Kidney (tissue), 14 donors: ENCODE data around the gene KLHL30. TPM values are rescaled to one million over a fixed set of nuclear protein-coding genes. Genes with fewer than 3 reads are reported as not detected.

Experiments used
- DNase-seq, 5 donors: peaks; one replicate each; pipeline ENCODE4 v3.0.0-alpha.2; 2013 to 2020
- FAIRE-seq: peaks from 2 replicates; lab custom pipeline; 2012; peaks lifted over from hg19 to GRCh38; lab: Jason Lieb, UNC
- H3K27ac ChIP-seq, 2 donors: one replicate each; pipeline ENCODE4 v1.7.0; 2013; ENCODE audit warnings: low read depth in 2 of 2, low read length in 2 of 2, inconsistent platforms in 1 of 2
- H3K27me3 ChIP-seq: one replicate; pipeline ENCODE4 v1.7.1; 2013; ENCODE audit warnings: low read length, inconsistent platforms; ENCODE audit not compliant: control insufficient read depth, insufficient read depth
- H3K36me3 ChIP-seq, 3 donors: one replicate each; pipeline versions ENCODE4 v1.7.0 to v1.7.1; 2013; ENCODE audit warnings: low read length in 3 of 3, control low read depth in 1 of 3, inconsistent platforms in 1 of 3; ENCODE audit not compliant: insufficient read depth in 3 of 3, control insufficient read depth in 2 of 3
- H3K4me1 ChIP-seq, 3 donors: one replicate each; pipeline versions ENCODE4 v1.7.0 to v1.7.1; 2013; ENCODE audit warnings: low read length in 3 of 3, inconsistent platforms in 1 of 3, low read depth in 1 of 3; ENCODE audit not compliant: control insufficient read depth in 2 of 3, insufficient read depth in 2 of 3
- H3K4me3 ChIP-seq, 3 donors: one replicate each; pipeline versions ENCODE4 v1.7.0 to v1.8.1; 2013; ENCODE audit warnings: low read length in 3 of 3, control low read depth in 1 of 3, inconsistent platforms in 1 of 3
- H3K9ac ChIP-seq, 3 donors: one replicate each; pipeline versions ENCODE4 v1.7.0 to v1.7.1; 2013; ENCODE audit warnings: low read length in 3 of 3, control low read depth in 1 of 3, inconsistent platforms in 1 of 3
- H3K9me3 ChIP-seq, 3 donors: one replicate each; pipeline versions ENCODE4 v1.7.0 to v1.7.1; 2013; ENCODE audit warnings: low read length in 3 of 3, control low read depth in 1 of 3, inconsistent platforms in 1 of 3; ENCODE audit not compliant: control insufficient read depth in 2 of 3, insufficient read depth in 1 of 3
- intact Hi-C: fragments of 100-400 bp; cut with DNase I; formaldehyde crosslinking; loops from one replicate; pipeline ENCODE4 v1.11.1; 2022
- polyA plus RNA-seq: library from polyadenylated mRNA; stranded (reverse); fragments of 350-450 nt; fragmentation: Illumina TruSeq; extraction: RNeasy Lipid Tissue Mini Kit (QIAGEN cat#74804); gene quantifications from one replicate; pipeline ENCODE4 v1.2.3, GENCODE V29; 2014; ENCODE audit warnings: low read depth, low replicate concordance; ENCODE audit not compliant: insufficient read depth
- total RNA-seq: library from RNA; stranded (reverse); fragmentation: NEBNext Ultra II Directional; extraction: Animal tissue kit (Norgen Biotek cat#: 25700); gene quantifications from one replicate; pipeline ENCODE4 v1.2.1, GENCODE V29; 2021
- TF ChIP-seq, protein P1 (sequence below): IDR thresholded peaks from 3 replicates; pipeline ENCODE4 v1.5.1; 2012; ENCODE audit warnings: mild to moderate bottlenecking, moderate library complexity, borderline replicate concordance; ENCODE audit not compliant: insufficient read depth; ENCODE audit errors: extremely low read depth
- donor health status: control.
- donor health status: control.
- donor health status: control.
- donor health status: control.
- donor health status: control.
- donor health status: DM: yes; HTN: yes; CAD: no.
- donor health status: Normal renal cell carcinoma (clear cell type).

KLHL30 gene
- total and polyA plus RNA-seq, 2 donors from 2014 or later = 0.24 to 5.7 TPM

DNA sequence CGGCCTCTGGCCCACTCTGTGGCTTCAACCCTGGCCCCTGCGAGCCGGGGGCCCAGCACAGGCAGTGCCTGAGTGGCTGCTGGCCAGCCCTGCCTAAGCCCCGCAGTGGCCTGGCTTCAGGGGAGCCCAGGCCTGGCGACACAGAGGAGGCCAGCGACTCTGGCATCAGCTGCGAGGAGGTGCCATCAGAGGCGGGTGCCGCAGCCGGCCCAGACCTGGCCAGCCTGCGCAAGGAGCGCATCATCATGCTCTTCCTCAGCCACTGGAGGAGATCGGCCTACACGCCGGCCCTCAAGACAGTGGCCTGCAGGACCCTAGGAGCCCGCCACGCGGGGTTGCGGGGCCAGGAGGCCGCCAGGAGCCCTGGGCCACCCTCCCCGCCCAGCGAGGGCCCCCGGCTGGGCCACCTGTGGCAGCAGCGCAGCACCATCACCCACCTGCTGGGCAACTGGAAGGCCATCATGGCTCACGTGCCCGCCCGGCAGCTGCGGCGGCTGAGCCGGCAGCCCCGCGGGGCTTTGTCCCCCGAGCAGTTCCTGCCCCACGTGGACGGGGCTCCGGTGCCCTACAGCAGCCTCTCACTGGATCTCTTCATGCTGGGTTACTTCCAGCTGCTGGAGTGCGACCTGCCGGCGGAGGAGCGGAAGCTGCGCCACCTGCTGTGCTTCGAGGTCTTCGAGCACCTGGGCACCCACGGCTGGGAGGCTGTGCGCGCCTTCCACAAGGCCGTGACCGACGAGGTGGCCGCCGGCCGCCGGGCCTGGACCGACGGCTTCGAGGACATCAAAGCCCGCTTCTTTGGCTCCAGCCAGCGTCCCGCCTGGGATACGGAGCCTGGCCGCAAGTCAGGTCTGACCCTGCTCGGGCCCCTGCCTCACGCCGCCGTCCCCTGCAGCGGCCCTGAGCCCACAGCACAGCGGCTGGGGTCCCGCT lies 7.5 kb upstream of the KLHL30 start:
- FAIRE-seq = no peak
- H3K4me1 ChIP-seq = peaks cover 0 to 4% (median 3%) of the 10 kb centered on the region in 3 donors
- peak; percentile 46 to 71 (median 53) for DNase-seq

DNA sequence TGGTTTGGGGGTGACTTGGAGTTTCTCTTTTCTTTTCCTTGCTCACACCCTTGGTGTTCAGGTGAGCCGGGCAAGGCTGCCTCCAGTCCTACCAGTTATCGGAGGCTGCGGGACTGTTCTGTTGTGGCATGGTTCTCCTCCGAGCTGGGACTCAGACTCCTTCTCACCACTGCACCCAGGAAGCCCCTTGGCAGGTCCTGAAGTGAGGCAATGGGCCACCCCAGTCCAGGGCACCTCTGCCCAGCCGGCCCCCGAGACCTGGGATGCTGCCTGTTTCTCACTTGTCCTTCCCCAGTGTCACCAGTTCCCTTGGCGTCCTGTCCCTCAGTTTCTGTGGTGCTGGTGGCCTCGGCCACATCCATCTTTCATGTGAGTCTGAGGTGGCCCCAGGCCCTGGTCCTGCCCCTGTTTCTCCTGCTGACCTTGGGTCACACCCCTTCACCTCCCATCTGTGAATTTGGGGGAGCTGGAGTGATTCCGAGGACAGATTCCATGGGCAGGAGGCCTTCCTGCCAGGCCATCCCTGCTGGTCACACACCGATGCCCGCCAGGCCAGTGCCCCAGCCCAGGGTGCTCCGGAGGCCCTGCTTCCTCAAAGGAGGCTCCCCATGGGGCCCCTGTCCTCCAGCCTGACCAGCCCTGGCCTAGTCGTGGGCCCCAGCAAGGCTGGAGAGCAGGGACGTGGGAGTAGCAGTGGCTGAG lies 6.6 kb upstream of the KLHL30 start:
- no peak overlapping the region for H3K27ac ChIP-seq
- H3K27me3 ChIP-seq = no peaks in the 10 kb centered on the region
- intact Hi-C loops = no loop called here
- no peaks in the 10 kb centered on the region for H3K9me3 ChIP-seq
- H3K36me3 ChIP-seq = no peaks in the 10 kb centered on the region
- TF ChIP-seq, protein P1, sequence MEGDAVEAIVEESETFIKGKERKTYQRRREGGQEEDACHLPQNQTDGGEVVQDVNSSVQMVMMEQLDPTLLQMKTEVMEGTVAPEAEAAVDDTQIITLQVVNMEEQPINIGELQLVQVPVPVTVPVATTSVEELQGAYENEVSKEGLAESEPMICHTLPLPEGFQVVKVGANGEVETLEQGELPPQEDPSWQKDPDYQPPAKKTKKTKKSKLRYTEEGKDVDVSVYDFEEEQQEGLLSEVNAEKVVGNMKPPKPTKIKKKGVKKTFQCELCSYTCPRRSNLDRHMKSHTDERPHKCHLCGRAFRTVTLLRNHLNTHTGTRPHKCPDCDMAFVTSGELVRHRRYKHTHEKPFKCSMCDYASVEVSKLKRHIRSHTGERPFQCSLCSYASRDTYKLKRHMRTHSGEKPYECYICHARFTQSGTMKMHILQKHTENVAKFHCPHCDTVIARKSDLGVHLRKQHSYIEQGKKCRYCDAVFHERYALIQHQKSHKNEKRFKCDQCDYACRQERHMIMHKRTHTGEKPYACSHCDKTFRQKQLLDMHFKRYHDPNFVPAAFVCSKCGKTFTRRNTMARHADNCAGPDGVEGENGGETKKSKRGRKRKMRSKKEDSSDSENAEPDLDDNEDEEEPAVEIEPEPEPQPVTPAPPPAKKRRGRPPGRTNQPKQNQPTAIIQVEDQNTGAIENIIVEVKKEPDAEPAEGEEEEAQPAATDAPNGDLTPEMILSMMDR = no peak
- FAIRE-seq (no peak), DNase-seq (peak in 2 of 5 donors; percentile 49 to 66)
- no peak overlapping the region for H3K4me3 ChIP-seq
- no peak overlapping the region for H3K9ac ChIP-seq
- H3K4me1 ChIP-seq = peaks cover 0 to 2% (median 1%) of the 10 kb centered on the region in 3 donors

More for the DNA sequence above, 7.5 kb upstream of the KLHL30 start:
- Histone ChIP-seq H3K27me3 (no peaks in the 10 kb centered on the region), H3K27ac (no peak overlapping the region), H3K36me3 (no peaks in the 10 kb centered on the region), H3K4me3 (no peak overlapping the region), H3K9ac (no peak overlapping the region), H3K9me3 (peaks cover 0 to 2% (median 0%) of the 10 kb centered on the region in 3 donors)
- TF ChIP-seq, protein P1 = no peak
- intact Hi-C loops = no loop called here

DNA sequence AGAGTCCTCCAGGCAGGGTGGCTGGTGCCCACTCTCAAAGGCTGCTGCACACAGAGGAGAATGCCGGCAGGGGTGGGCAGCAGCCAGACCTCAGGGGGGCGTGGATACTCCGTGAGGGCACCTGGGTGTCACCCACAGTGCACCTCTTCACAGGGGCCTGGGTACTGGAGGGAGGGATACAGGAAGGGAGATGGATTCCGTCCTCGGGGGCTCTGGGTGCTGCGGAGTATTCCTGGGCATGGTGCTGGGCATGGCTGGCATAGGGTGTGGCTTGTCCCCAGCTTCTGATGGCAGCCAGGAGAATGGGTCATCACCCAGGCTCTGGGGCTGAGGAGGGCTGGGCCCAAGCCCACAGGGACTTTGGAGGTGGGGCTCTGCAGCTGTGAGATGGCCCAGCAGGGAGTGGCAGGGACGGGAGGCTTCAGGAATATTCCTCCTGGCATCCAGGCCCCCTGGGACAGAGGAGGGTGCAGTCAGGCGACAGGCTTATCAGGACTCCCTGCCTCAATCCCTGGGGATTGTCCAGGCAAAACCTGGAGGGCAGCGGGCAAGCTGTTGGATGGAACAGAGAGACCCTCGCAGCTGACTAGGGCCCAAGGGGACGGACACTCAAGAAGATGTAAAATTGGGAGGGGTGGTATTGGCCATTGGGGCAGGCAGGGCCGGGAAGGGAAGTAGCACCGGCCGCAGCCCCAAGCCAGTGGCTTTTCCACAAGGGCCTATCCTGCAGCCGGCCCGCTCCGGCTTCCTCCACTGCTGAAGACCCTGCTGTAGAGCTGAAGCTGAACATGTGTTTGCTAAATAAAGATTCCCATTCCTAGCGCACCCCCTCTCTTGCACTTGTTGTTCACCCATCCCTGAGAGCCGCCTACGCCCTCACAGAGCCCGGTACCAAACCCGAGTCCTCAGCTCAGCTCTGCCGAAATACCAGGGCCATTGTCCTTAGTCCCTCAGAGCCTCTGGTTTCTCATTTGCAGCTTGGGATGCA lies 5.7 kb upstream of the KLHL30 start:
- Histone ChIP-seq H3K4me1 (no peaks in the 10 kb centered on the region), H3K4me3 (no peak overlapping the region), H3K36me3 (no peaks in the 10 kb centered on the region), H3K27ac (no peak overlapping the region), H3K9me3 (no peaks in the 10 kb centered on the region), H3K27me3 (no peaks in the 10 kb centered on the region), H3K9ac (no peak overlapping the region)
- intact Hi-C loops = no loop called here
- no peak for FAIRE-seq
- TF ChIP-seq, protein P1 = no peak
- DNase-seq = peak in 2 of 5 donors; percentile 42 to 45
